CD14-positive monocyte (primary cell): ENCODE results near the gene ZSCAN9. TPM values are rescaled to one million over a fixed set of nuclear protein-coding genes. Genes with fewer than 3 reads are reported as not detected.
A peak's percentile ranks its signal among the peaks of the same experiment; 100 is the strongest.

ENCODE experiments used
- DNase-seq, 3 donors: peaks; one replicate each; pipeline ENCODE4 v3.0.0-alpha.2; 2011 to 2022
- H2AFZ ChIP-seq: 2 replicates; pipeline ENCODE4 v1.6.0; 2012; ENCODE audit warnings: mild to moderate bottlenecking, low read depth, low read length, inconsistent platforms; ENCODE audit not compliant: insufficient read depth, poor library complexity, severe bottlenecking
- H3K27ac ChIP-seq, 2 donors: 1 replicate in 1 of 2; 2 replicates in 1 of 2; pipeline ENCODE4 v1.5.1; 2012 to 2013; ENCODE audit warnings: low read length in 2 of 2, control low read depth in 1 of 2, inconsistent platforms in 1 of 2, low read depth in 1 of 2, mild to moderate bottlenecking in 1 of 2
- H3K27me3 ChIP-seq, 2 donors: one replicate each; pipeline versions ENCODE4 v1.6.0 to v1.6.1; 2011 to 2013; ENCODE audit warnings: low read length in 2 of 2; ENCODE audit not compliant: control insufficient read depth in 2 of 2, insufficient read depth in 2 of 2
- H3K36me3 ChIP-seq, 2 donors: replicated peaks in 1 of 2; 1 replicate in 1 of 2; 2 replicates in 1 of 2; pipeline versions ENCODE4 v1.5.1 to v1.6.1; 2012 to 2013; ENCODE audit warnings: low read length in 2 of 2, control low read depth in 1 of 2, inconsistent platforms in 1 of 2, mild to moderate bottlenecking in 1 of 2; ENCODE audit not compliant: insufficient read depth in 2 of 2, control insufficient read depth in 1 of 2
- H3K4me1 ChIP-seq, 2 donors: 1 replicate in 1 of 2; 2 replicates in 1 of 2; pipeline versions ENCODE4 v1.5.1 to v1.6.1; 2012 to 2013; ENCODE audit warnings: low read length in 2 of 2, control low read depth in 1 of 2, inconsistent platforms in 1 of 2, mild to moderate bottlenecking in 1 of 2, moderate library complexity in 1 of 2; ENCODE audit not compliant: insufficient read depth in 2 of 2, control insufficient read depth in 1 of 2
- H3K4me2 ChIP-seq: replicated peaks from 2 replicates; pipeline ENCODE3; 2012; ENCODE audit warnings: low read length, moderate library complexity, mild to moderate bottlenecking; ENCODE audit not compliant: poor library complexity, severe bottlenecking; ENCODE audit errors: extremely low read depth
- H3K4me3 ChIP-seq, 3 experiments: fragments of 200-600 bp in 1 of 3; sonication (generic) in 1 of 3; replicated peaks in 1 of 3; 1 replicate in 2 of 3; 2 replicates in 1 of 3; pipeline ENCODE4 v1.5.1; 2011 to 2013; ENCODE audit warnings: low read length in 3 of 3, mild to moderate bottlenecking in 3 of 3, control low read depth in 2 of 3, low read depth in 2 of 3, inconsistent platforms in 1 of 3, moderate library complexity in 1 of 3
- H3K79me2 ChIP-seq: 2 replicates; pipeline ENCODE4 v1.6.0; 2012; ENCODE audit warnings: mild to moderate bottlenecking, control low read depth, inconsistent platforms, low read length, moderate library complexity; ENCODE audit not compliant: insufficient read depth
- H3K9ac ChIP-seq: 2 replicates; pipeline ENCODE4 v1.6.0; 2017; ENCODE audit warnings: low read length, mild to moderate bottlenecking; ENCODE audit not compliant: insufficient read depth, poor library complexity, severe bottlenecking
- H3K9me3 ChIP-seq, 2 donors: replicated peaks in 1 of 2; 1 replicate in 1 of 2; 2 replicates in 1 of 2; pipeline versions ENCODE4 v1.5.1 to v1.6.1; 2012 to 2013; ENCODE audit warnings: low read length in 2 of 2, control low read depth in 1 of 2; ENCODE audit not compliant: control insufficient read depth in 1 of 2, insufficient read depth in 1 of 2
- H4K20me1 ChIP-seq: 2 replicates; pipeline ENCODE4 v1.6.0; 2012; ENCODE audit warnings: mild to moderate bottlenecking, low read length, control low read depth, moderate library complexity; ENCODE audit not compliant: insufficient read depth
- H3K27ac Mint-ChIP-seq, 7 donors: one replicate each; pipeline ENCODE4 v1.8.0; 2020; ENCODE audit warnings: mild to moderate bottlenecking in 7 of 7, mixed read lengths in 7 of 7, moderate library complexity in 6 of 7, inconsistent platforms in 2 of 7
- H3K27me3 Mint-ChIP-seq, 3 donors: one replicate each; pipeline ENCODE4 v1.8.0; 2021 to 2022; ENCODE audit warnings: low read depth in 3 of 3, mild to moderate bottlenecking in 3 of 3, mixed read lengths in 3 of 3, moderate library complexity in 3 of 3, inconsistent platforms in 1 of 3
- H3K36me3 Mint-ChIP-seq, 2 donors: one replicate each; pipeline ENCODE4 v1.8.0; 2020; ENCODE audit warnings: mixed read lengths in 2 of 2, inconsistent platforms in 1 of 2, mild to moderate bottlenecking in 1 of 2
- H3K4me1 Mint-ChIP-seq: one replicate; pipeline ENCODE4 v1.8.0; 2020; ENCODE audit warnings: mild to moderate bottlenecking, mixed read lengths
- H3K4me3 Mint-ChIP-seq, 2 donors: one replicate each; pipeline ENCODE4 v1.8.0; 2020; ENCODE audit warnings: mild to moderate bottlenecking in 2 of 2, mixed read lengths in 2 of 2, moderate library complexity in 1 of 2
- H3K9me3 Mint-ChIP-seq, 7 donors: one replicate each; pipeline ENCODE4 v1.8.0; 2020 to 2022; ENCODE audit warnings: mixed read lengths in 7 of 7, mild to moderate bottlenecking in 6 of 7, moderate library complexity in 6 of 7, inconsistent platforms in 2 of 7
- CTCF ChIP-seq: fragments of 200-600 bp; IDR thresholded peaks from one replicate; pipeline ENCODE4 v1.8.0; 2022; ENCODE audit warnings: antibody characterized with exemption, mild to moderate bottlenecking
- WGBS: methylation state at CpG from one replicate; pipeline ENCODE4 v1.1.5; 2013; ENCODE audit warnings: missing lambda C conversion rate; ENCODE audit not compliant: insufficient coverage; 5-methylcytosine and 5-hydroxymethylcytosine counted together
- intact Hi-C, 2 donors: fragments of 100-400 bp; cut with micrococcal nuclease; formaldehyde crosslinking; loops; one replicate each; pipeline versions ENCODE4 v1.15.0 to v1.15.1; 2023
- polyA plus RNA-seq, 3 donors: library from polyadenylated mRNA; depleted of rRNA in 1 of 3; unstranded in 2 of 3; stranded (reverse) in 1 of 3; fragments of 300-500 nt in 2 of 3; fragments of >200 nt in 1 of 3; fragmentation: Illumina TruSeq in 2 of 3; gene quantifications; 1 replicate in 2 of 3; 2 replicates in 1 of 3; pipeline ENCODE4 v1.2.3, GENCODE V29; 2012 to 2021

Gene ZSCAN9
- polyA plus RNA-seq, 3 donors: 2.2 to 11.6 (median 5.0) TPM

DNA sequence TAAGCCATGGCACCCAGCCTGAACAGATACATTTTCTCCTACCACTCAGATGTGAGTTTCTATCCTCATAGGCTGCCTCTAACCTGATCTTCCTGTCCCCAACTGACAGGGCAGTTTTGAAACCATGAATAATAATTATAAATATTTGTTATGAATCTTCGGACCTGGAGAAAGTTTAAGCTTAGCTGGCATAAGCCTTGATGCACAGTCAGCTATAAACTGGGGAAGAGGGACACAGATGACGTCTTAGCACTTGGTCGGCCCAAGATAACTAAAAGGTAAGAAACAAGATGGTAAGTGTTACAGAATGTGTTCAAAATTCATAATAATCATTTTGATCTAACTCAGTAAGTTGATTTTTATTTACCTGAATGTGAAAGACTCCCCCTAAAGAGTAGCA is 18.9 kb downstream of the ZSCAN9 start:
- Mint-ChIP-seq H3K27ac (no peak overlapping the region), H3K36me3 (peaks cover 53 to 57% of the 10 kb centered on the region in 2 donors), H3K9me3 (no peaks in the 10 kb centered on the region), H3K27me3 (peaks cover 0 to 1% (median 0%) of the 10 kb centered on the region in 3 donors), H3K4me3 (no peak overlapping the region), H3K4me1 (peaks cover 15% of the 10 kb centered on the region)
- Histone ChIP-seq H3K9ac (no peak overlapping the region), H3K79me2 (no peaks in the 10 kb centered on the region), H2AFZ (no peak overlapping the region), H3K9me3 (no peaks in the 10 kb centered on the region), H3K27ac (no peak overlapping the region), H4K20me1 (no peaks in the 10 kb centered on the region), H3K36me3 (peaks cover 32 to 58% of the 10 kb centered on the region in 2 donors), H3K4me2 (no peak overlapping the region), H3K4me3 (no peak overlapping the region), H3K4me1 (peaks cover 3 to 6% of the 10 kb centered on the region in 2 donors), H3K27me3 (no peaks in the 10 kb centered on the region)
- intact Hi-C loops: no loop called here
- no CpG with 5 or more reads among the region's 3 CpGs for WGBS
- DNase-seq: no peak
- TF ChIP-seq CTCF: no peak

- Histone ChIP-seq H2AFZ (no peak overlapping the region), H3K27ac (no peak overlapping the region), H3K9me3 (no peaks in the 10 kb centered on the region), H3K36me3 (peaks cover 32 to 66% of the 10 kb centered on the region in 2 donors), H3K4me2 (no peak overlapping the region), H4K20me1 (no peaks in the 10 kb centered on the region), H3K27me3 (no peaks in the 10 kb centered on the region), H3K4me3 (no peak overlapping the region), H3K4me1 (peaks cover 3 to 6% of the 10 kb centered on the region in 2 donors), H3K9ac (no peak overlapping the region), H3K79me2 (no peaks in the 10 kb centered on the region)
- Mint-ChIP-seq H3K27ac (peak overlapping the region in 1 of 7 donors; percentile 54), H3K27me3 (peaks cover 0 to 1% (median 0%) of the 10 kb centered on the region in 3 donors), H3K36me3 (peaks cover 55% of the 10 kb centered on the region in 2 donors), H3K4me3 (no peak overlapping the region), H3K4me1 (peaks cover 19% of the 10 kb centered on the region), H3K9me3 (no peaks in the 10 kb centered on the region)
- no peak for DNase-seq
- WGBS: 100% methylated on average over 3 of the region's 6 CpGs
- no peak for TF ChIP-seq CTCF
- intact Hi-C loops: no loop called here
Observed at GRCh38 chr6:28245206-28245941, 20.3 kb downstream of the ZSCAN9 start.
